ENCODE data around the gene CDHR1.

The CDHR1 gene

DNA sequence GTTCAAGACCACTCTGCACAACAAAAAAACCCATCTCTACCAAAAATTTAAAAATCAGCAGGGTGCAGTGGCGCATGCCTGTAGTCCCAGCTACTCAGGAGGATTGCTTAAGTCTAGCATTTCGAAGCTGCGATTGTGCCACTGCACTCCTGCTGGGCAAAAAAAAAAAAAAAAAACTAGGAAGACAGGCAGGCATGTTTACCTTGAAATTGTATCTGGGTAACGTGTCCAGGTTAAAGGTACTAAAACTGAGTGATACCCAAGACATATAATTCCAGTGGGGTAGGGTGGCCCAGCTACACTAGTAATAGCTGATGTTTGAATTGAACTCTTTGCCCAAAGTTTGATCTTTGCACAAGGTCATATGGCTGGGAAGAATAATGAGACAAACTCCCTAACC lies 38.8 kb upstream of the CDHR1 start:
- Histone ChIP-seq H3K36me3 (ENCODE audit: control insufficient read depth, insufficient read depth, low read length) (peaks cover 14% of the 10 kb centered on the region), H3K4me3 (replicated peaks; ENCODE audit: low read depth, low read length) (no peak overlapping the region), H3K27me3 (replicated peaks; ENCODE audit: control insufficient read depth, insufficient read depth, low read length) (no peaks in the 10 kb centered on the region)
- TF ChIP-seq, protein P1, sequence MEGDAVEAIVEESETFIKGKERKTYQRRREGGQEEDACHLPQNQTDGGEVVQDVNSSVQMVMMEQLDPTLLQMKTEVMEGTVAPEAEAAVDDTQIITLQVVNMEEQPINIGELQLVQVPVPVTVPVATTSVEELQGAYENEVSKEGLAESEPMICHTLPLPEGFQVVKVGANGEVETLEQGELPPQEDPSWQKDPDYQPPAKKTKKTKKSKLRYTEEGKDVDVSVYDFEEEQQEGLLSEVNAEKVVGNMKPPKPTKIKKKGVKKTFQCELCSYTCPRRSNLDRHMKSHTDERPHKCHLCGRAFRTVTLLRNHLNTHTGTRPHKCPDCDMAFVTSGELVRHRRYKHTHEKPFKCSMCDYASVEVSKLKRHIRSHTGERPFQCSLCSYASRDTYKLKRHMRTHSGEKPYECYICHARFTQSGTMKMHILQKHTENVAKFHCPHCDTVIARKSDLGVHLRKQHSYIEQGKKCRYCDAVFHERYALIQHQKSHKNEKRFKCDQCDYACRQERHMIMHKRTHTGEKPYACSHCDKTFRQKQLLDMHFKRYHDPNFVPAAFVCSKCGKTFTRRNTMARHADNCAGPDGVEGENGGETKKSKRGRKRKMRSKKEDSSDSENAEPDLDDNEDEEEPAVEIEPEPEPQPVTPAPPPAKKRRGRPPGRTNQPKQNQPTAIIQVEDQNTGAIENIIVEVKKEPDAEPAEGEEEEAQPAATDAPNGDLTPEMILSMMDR (IDR thresholded peaks at IDR 0.05; ENCODE audit: insufficient read depth, low read length, poor library complexity, severe bottlenecking) = no peak
- no peak for DNase-seq (ENCODE audit: extremely low read depth, insufficient read length)

- Histone ChIP-seq H3K36me3 (ENCODE audit: control insufficient read depth, insufficient read depth, low read length) (peaks cover 13% of the 10 kb centered on the region), H3K27me3 (replicated peaks; ENCODE audit: control insufficient read depth, insufficient read depth, low read length) (no peaks in the 10 kb centered on the region), H3K4me3 (replicated peaks; ENCODE audit: low read depth, low read length) (no peak overlapping the region)
- TF ChIP-seq, protein P1 (IDR thresholded peaks at IDR 0.05; ENCODE audit: insufficient read depth, low read length, poor library complexity, severe bottlenecking) = no peak
- DNase-seq (ENCODE audit: extremely low read depth, insufficient read length) = no peak
Observed at GRCh38 chr10:84156009-84156408, 38.3 kb upstream of the CDHR1 start.

GRCh38 chr10:84156768-84157167 lies 37.6 kb upstream of the CDHR1 start:
- DNase-seq (ENCODE audit: extremely low read depth, insufficient read length) = no peak
- Histone ChIP-seq H3K27me3 (replicated peaks; ENCODE audit: control insufficient read depth, insufficient read depth, low read length) (no peaks in the 10 kb centered on the region), H3K4me3 (replicated peaks; ENCODE audit: low read depth, low read length) (no peak overlapping the region), H3K36me3 (ENCODE audit: control insufficient read depth, insufficient read depth, low read length) (peaks cover 13% of the 10 kb centered on the region)
- TF ChIP-seq, protein P1 (IDR thresholded peaks at IDR 0.05; ENCODE audit: insufficient read depth, low read length, poor library complexity, severe bottlenecking) = no peak

DNA sequence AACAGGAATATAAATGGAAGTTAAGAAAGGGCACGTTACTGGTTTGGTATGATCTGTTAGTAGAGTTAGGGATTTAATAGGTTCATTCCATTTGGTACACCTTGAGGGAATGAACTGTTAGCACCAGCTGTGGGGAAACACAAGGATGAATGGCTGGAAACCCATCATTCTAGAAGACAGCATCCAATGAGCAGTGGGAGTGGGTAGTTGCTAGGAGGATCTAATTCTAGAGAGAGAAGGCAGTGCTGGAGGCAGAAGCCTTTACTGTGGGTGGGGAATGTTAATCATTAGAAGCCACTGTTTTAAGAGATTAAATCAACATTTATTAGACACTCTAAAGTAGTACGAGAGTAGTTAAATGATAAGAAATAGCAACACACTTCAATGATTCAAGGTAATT lies 36.3 kb upstream of the CDHR1 start:
- no peaks in the 10 kb centered on the region for H3K27me3 ChIP-seq (replicated peaks; ENCODE audit: control insufficient read depth, insufficient read depth, low read length)
- no peak overlapping the region for H3K4me3 ChIP-seq (replicated peaks; ENCODE audit: low read depth, low read length)
- DNase-seq (ENCODE audit: extremely low read depth, insufficient read length) = no peak
- TF ChIP-seq, protein P1 (IDR thresholded peaks at IDR 0.05; ENCODE audit: insufficient read depth, low read length, poor library complexity, severe bottlenecking) = no peak
- peaks cover 12% of the 10 kb centered on the region for H3K36me3 ChIP-seq (ENCODE audit: control insufficient read depth, insufficient read depth, low read length)

DNA sequence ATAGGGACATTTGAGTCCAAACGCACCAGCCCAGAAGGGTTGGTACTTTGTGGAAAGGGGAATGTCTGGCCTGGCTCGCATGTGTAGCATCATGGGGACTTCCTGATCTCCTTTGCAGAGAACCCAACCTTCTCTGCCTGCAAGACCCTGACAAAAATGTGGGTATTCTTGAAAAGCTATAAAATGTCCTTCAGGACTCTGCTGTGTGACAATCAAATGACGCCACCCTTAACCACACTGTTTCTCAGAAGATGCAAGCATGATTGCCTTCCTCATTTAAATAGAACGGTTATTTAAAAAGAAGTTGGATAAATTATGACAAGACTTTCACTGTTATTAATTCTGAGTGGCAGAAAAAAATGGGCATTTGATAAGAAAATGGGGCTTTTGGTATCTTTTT lies 35.8 kb upstream of the CDHR1 start:
- Histone ChIP-seq H3K27me3 (replicated peaks; ENCODE audit: control insufficient read depth, insufficient read depth, low read length) (no peaks in the 10 kb centered on the region), H3K4me3 (replicated peaks; ENCODE audit: low read depth, low read length) (no peak overlapping the region), H3K36me3 (ENCODE audit: control insufficient read depth, insufficient read depth, low read length) (peaks cover 12% of the 10 kb centered on the region)
- TF ChIP-seq, protein P1 (IDR thresholded peaks at IDR 0.05; ENCODE audit: insufficient read depth, low read length, poor library complexity, severe bottlenecking) = no peak
- no peak for DNase-seq (ENCODE audit: extremely low read depth, insufficient read length)

DNA sequence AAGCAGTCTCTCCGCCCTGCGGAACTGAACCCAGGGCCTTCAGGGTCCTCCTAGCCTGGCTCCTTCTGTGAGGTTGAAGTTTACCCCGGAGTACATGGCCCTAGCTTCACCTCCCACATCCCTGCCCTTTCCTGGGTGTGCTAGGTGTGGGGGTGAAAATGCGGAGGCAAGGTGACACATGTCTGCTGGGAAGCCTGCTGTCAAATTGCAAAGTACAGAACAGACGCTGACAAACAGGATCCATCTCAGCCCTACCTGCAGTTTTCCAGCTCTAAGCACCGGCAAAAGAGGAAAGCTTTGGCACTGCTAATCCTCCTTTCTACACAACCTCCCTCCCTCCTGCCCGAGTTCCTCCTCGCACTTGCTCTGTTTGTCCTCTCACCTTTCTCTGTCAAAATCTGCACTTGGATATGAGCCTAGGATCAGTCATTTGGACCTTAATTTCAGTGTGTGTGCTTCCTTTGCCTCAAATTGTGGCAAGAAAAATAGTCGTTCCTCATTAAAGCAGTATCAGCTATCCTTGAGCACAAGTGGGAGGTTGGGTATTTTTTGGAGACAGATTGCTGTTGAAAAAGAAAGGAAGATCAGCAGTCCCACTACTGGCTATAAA lies 35.2 kb upstream of the CDHR1 start:
- TF ChIP-seq, protein P1 (IDR thresholded peaks at IDR 0.05; ENCODE audit: insufficient read depth, low read length, poor library complexity, severe bottlenecking) = no peak
- Histone ChIP-seq H3K36me3 (ENCODE audit: control insufficient read depth, insufficient read depth, low read length) (peaks cover 12% of the 10 kb centered on the region), H3K27me3 (replicated peaks; ENCODE audit: control insufficient read depth, insufficient read depth, low read length) (no peaks in the 10 kb centered on the region), H3K4me3 (replicated peaks; ENCODE audit: low read depth, low read length) (no peak overlapping the region)
- no peak for DNase-seq (ENCODE audit: extremely low read depth, insufficient read length)

Measured in GM06990 (cell line).